GM19395 (cell line): ENCODE data around the gene SNCG.
"Not testable (repeated sequence)": the region's sequence is repeated elsewhere in the genome, so short reads cannot be mapped to it uniquely, and the experiment has no call there.

Experiments
- ATAC-seq: cut with Tn5 transposase; IDR thresholded peaks from one replicate; pipeline ENCODE4 v1.9.1; 2021; ENCODE audit warnings: mild to moderate bottlenecking, moderate library complexity; ENCODE audit not compliant: unreplicated experiment

SNCG gene

GRCh38 chr10:86944907-86945306 lies 13.5 kb upstream of the SNCG start:
- ATAC-seq: no peak

- ATAC-seq: no peak
These were observed 12.8 kb upstream of the SNCG start for GRCh38 chr10:86945361-86946212.

GRCh38 chr10:86946213-86947155 lies 11.9 kb upstream of the SNCG start:
- no peak for ATAC-seq

- not testable (repeated sequence) for ATAC-seq
These were observed 10.6 kb upstream of the SNCG start for GRCh38 chr10:86947806-86948205.

GRCh38 chr10:86950349-86950748 lies 8.1 kb upstream of the SNCG start:
- ATAC-seq: no peak

- no peak for ATAC-seq
These were observed 7.1 kb upstream of the SNCG start for GRCh38 chr10:86951184-86951761.

- ATAC-seq: no peak
These were observed 6.3 kb upstream of the SNCG start for GRCh38 chr10:86952106-86952505.

- ATAC-seq: not testable (repeated sequence)
These were observed 5.7 kb upstream of the SNCG start for GRCh38 chr10:86952697-86953096.

- ATAC-seq: no peak
These were observed 4.4 kb upstream of the SNCG start for GRCh38 chr10:86953747-86954680.

- ATAC-seq: no peak
These were observed 3.5 kb upstream of the SNCG start for GRCh38 chr10:86954681-86955500.

- no peak for ATAC-seq
These were observed 2.8 kb upstream of the SNCG start for GRCh38 chr10:86955501-86956194.

- no peak for ATAC-seq
These were observed 2.1 kb upstream of the SNCG start for GRCh38 chr10:86956195-86956847.

GRCh38 chr10:86956848-86957448 lies 1.5 kb upstream of the SNCG start:
- no peak for ATAC-seq

GRCh38 chr10:86957471-86958115 lies 806 bp upstream of the SNCG start, which contains the start of gene MMRN2:
Gene MMRN2, minus strand, starts transcription at chr10:86957615. Its CDS starts 74 bp downstream, at chr10:86957541.
- ATAC-seq: no peak

GRCh38 chr10:86958901-86959736 lies 720 bp downstream of the SNCG start:
- no peak for ATAC-seq

GRCh38 chr10:86959737-86960002 lies 1.3 kb downstream of the SNCG start:
- no peak for ATAC-seq
